SKM-1 (cell line): ENCODE data around the gene TMEM179.

Experiments used
- DNase-seq: peaks from one replicate; lab custom pipeline; 2025; ENCODE audit not compliant: unreplicated experiment; lab: John Stamatoyannopoulos, UW

Gene TMEM179

GRCh38 chr14:104600141-104600643, 4.4 kb downstream of the TMEM179 start:
- DNase-seq: no peak

DNA sequence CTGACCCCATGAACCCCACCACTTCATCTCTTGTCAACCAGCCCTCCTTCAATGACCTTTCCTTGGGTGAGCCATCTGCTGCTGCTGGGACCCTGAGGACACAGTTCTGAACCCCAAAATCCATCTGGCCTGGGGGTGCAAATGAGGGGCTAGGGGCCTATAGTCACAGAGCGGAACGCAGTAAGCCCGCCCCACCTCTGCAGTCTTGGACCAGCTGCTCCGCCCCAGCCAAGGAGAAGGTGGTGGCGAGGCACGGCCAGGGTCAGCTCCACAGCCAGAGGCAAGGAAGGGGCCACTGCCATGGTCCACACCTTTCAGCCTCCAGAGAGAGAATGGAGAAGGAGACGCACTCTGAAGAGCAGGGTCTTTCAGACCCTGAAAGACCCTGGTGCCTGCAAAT, 5.1 kb downstream of the TMEM179 start:
- no peak for DNase-seq

DNA sequence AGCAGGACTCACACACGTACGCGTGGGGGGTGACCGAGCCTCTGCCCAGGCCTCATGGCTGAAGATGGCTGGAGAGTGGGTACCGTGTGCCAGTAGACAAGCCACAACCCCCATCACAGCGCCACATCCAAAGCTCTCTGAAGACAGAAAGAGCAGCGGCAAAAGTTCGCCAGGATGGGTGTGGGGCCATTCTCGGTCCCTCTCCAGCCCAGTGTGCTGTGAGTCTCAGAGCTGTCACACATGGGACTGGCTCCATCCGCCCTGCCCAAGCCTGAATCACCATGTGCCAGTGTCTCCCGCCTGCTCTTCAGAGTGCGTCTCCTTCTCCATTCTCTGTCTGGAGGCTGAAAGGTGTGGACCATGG, 5.7 kb downstream of the TMEM179 start:
- DNase-seq: no peak

DNA sequence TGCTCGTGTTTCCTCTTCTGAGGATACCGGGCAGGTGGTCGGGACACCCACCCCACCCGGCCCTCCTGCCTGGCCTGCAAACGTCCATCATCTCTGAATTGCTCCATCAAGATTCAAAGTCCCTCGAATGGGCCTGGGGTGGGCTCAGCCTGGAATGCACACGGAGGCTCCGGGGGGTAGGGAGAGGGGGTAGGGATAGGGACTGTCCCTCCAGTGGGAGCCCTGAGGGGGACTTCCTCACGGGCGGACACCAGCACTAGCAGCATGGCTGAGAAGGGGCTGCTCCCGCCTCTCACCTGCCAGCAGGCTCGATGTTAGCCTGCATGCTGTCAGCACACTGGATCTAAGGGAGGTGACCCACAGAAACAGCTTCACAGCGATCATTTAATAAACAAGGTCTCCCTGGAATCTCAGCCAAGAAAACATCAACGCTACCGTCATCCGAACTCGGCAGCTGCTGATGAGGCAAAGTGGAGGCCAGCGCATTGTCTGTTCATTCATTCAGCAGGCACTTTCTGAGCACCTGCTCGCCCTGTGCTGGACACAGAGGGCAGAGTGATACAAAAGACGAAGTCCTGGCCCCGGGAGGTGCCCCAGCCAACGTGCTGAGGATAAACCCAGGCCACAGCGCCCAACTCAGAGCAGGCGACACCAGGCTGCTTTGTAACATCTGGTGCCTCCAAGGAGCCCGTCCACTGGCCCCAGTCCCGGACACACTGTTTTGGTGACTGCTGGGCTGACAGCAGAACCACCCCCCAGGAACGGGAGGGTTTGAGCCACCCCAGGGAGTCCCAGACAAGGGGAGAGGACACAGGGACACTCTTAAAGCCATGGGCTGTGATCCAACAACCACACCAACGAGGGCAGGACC, 6.3 kb downstream of the TMEM179 start:
- no peak for DNase-seq

GRCh38 chr14:104597576-104597975, 7.0 kb downstream of the TMEM179 start:
- no peak for DNase-seq

- no peak for DNase-seq
Measured at GRCh38 chr14:104596927-104597351, 7.6 kb downstream of the TMEM179 start.

- DNase-seq: no peak
Measured at GRCh38 chr14:104596451-104596918, 8.1 kb downstream of the TMEM179 start.

- no peak for DNase-seq
Measured at GRCh38 chr14:104595911-104596450, 8.6 kb downstream of the TMEM179 start.

- no peak for DNase-seq
Measured at GRCh38 chr14:104595116-104595675, 9.4 kb downstream of the TMEM179 start.

DNA sequence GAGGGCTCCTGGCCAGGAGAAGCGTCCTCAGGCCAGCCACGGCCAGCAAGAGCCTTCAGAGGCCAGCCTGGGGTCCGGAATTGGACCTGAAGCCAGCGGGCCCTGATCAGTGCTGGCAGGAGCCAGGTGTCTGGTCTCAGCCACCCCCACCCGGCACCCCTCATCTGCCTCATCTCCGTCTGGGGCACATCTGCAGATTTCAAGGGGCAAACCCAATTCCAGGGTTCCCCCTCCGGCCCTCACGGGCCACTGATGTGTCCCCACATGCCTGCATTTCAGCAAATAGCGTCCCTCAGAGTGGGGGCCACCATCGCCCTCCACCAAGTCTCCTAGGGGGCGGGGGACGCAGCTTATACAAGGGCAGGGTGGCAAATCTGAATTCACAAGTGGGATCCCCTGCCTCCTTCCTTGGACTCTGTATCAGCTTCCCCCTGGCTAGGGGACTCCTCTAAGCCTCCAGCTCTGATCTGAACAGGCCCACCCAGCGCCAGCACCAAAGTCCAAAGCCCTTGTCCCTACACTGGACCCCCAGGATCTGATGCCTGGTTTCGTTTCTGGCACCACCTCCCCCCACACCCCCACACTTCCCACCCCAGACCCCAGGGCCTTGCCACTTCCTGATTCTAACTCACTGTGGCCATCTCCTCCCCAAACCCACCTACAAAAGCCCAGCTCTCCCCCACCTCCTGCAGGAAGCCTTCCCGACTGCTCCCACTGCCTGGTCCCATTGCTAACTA, 10.1 kb downstream of the TMEM179 start:
- no peak for DNase-seq

DNA sequence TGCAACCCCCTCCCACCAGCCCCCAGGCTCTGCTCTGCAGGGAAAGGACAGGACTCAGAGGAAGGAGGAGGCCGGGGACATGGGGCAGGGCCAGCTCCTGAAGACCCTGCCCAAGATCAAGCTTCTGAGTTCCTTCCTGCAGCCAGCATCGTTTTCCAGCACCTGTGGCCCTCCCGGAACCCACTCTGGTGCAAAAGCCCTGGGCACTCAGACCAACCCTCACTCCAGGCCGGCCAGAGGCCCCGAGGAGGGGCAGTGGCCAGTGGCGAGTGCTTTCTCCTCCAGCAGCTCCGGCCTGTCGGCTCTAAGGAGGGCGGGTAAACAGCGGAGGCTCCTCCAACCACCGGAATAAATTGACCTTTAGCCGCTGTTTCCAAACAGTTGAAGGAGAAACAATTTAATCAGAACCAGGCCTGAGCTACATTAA, 10.8 kb downstream of the TMEM179 start:
- no peak for DNase-seq

DNA sequence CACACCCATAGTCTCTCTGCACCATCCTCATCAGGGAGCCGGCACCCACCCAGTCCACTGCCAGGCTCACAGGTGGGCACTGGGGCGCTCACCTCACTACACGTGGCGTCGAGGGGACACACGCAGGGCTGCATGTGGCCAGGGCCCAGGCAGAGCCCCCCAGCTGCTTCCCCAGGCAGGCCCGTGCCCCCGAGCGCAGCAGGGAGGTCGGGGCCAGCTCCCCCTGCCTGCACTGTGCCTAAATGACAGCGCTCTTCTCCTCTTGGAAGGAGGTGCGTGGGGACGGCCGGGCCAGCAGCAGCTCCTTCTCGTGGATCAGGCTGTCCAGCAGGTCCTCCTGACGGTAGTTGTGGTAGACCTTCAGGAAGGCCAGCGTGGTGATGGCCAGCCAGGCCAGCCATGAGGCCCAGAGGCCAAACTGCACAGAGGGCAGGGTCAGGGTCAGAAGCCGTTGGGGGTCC, 11.3 kb downstream of the TMEM179 start:
- no peak for DNase-seq

- DNase-seq: no peak
Measured at GRCh38 chr14:104592785-104593184, 11.8 kb downstream of the TMEM179 start.

- DNase-seq: no peak
Measured at GRCh38 chr14:104592292-104592672, 12.3 kb downstream of the TMEM179 start.

GRCh38 chr14:104591506-104592291, 12.9 kb downstream of the TMEM179 start:
- DNase-seq: no peak

- DNase-seq: no peak
Measured at GRCh38 chr14:104591031-104591430, 13.5 kb downstream of the TMEM179 start.

GRCh38 chr14:104590240-104590965, 14.2 kb downstream of the TMEM179 start:
- DNase-seq: no peak

GRCh38 chr14:104589338-104590195, 15.0 kb downstream of the TMEM179 start:
- DNase-seq: no peak
